ENCODE measurements around the gene DOLPP1. TPM values are rescaled to one million over a fixed set of nuclear protein-coding genes. Genes with fewer than 3 reads are reported as not detected.

The DOLPP1 gene
- total RNA-seq, 1 experiment from 2014 or later, result 24.4 TPM

DNA sequence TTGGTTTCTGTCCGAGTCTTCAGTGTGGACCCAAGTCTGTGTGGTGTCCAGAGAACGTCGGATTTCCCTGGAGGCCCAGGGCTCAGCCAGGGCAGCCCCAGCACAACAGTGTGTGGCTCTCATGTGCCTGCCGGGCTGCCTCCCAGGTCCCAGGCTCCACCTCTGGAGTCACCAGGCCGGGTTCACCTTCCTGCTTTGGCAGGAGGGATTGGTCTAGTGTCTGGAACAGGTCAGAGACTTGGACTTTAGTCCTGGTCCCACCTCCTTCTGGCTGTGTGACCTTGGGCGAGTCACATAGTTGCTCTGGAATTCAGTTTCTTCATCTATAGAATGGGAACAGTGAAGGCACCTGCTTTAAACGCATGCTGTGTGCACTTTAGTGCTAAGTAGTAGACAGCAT lies 3.2 kb downstream of the DOLPP1 start:
- DNase-seq (ENCODE audit: low spot score), result no peak

DNA sequence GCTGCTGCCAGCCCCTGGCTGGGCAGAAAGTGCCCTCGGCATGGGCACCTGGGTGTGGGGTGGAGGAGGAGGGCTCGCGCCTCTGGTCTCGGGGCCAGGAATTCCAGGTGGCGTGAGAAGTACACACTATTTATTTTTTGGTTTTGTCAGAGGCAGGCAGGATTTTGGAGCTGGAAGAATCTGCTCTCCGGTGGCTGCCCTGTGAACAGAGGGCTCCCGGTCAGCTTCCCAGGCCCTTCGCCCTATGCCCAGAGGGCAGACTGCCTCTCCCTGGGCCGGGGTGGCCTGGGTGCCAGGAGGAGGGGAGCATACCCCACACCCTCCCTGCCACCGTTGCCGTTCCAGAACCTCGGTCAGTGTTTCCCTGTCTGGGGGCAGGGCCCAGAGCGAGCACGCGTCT lies 8.3 kb downstream of the DOLPP1 start:
- no peak for DNase-seq (ENCODE audit: low spot score)
- in situ Hi-C loops (cut with HindIII; ENCODE audit: low sequenced_read_pairs), result no loop called here

More for the DNA sequence above, 3.2 kb downstream of the DOLPP1 start:
- in situ Hi-C loops (cut with HindIII; ENCODE audit: low sequenced_read_pairs), result no loop called here

DNA sequence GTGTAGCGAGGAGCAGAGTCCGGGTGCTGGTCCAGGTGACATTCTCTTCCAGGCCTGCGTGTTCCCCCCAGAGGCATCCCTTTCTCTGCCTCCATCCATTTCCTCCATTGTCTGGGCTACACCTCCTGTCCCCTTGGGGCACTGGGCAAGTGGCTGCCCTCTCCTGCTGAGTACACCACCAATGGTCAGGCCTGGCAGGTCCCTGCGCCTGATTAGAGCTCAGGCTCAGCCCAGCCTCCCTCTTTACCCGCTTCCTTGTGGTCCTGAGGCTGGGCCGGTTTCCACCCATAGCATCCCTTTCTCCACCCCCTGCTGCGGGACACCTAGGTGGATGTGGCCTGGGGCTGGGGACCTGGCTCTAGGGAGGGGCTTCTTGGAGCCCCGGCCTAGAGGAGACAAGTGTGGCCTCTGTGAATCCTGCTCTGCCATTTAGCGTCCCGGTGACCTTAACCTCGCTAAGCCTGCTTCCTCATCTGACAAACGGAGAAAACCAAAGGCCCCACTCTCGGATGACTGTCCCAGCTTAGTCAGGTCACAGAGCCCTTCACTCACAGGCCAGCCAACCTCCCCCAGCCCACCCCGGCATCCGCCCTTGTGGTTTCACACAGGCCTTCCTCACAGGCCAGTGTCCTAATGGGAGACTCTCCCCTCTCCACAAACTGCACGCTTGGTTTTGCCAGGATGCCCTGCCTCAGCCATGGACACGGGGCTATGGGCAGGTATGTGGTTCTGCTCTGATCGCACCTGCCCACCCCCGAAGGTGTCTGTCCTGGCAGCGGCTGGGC lies 12.9 kb downstream of the DOLPP1 start:
- in situ Hi-C loops (cut with HindIII; ENCODE audit: low sequenced_read_pairs), result no loop called here
- DNase-seq (ENCODE audit: low spot score), result no peak

DNA sequence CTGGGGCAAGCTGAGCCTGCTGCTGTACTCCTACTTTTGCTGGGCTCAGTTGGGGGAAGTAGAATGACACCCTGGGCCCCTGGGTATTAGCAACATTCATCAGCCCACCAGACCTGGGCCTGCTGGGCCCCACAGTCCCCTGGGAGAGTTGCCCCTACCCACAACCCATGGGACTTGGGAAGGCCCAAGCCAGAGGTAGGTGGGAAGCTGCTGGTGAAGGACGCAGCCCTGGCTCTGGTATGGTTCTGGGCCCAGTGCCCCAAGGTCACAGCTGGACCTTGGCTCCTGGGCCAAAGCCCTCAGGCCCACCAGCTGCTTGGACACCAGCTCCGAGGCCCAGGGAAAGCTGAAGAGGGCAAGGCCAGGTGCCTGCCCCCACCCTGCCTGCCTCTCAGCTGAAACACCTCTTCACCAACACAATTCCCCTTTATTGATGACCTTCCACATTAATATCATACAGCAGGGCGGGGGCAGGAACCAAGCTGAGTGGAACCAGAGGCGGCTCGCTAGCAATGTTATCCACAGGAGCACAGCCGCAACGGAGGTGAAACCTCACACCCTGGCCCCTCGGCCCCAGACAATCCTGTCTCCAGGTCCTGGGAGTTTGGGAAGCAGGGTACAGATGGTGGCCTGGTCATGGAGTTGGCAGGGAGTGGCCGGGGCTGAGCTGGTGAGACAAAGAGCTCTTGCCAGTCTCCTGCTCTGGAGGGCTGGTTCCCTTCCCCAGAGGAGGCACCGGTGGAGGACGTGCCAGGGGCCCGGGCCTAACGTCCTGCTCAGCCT lies 13.7 kb downstream of the DOLPP1 start:
- DNase-seq (ENCODE audit: low spot score), result no peak
- in situ Hi-C loops (cut with HindIII; ENCODE audit: low sequenced_read_pairs), result no loop called here

DNA sequence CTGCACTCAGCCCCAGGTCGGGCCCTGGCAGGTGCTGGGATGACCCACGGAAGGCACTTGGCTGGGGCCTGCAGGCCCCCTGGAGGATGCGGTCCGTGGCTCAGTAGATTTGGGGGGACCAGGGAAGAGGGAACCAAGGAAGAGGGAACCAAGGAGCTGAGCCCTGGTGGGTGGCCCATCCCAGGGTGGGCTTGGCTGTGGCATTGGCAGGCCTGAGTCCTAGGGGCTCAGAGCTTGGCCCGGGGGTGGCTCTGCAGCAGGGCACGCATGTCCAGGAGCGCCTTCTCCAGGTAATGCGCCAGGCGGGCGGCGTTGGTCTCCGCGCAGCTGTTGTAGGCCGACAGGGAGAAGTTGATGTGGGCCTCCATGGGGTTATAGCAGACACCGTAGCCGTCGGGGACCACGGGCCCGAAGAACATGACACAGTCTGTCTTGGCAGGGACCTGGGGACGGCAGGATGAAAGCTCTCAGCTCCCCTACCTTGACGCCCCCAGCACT lies 14.3 kb downstream of the DOLPP1 start:
- in situ Hi-C loops (cut with HindIII; ENCODE audit: low sequenced_read_pairs), result no loop called here
- no peak for DNase-seq (ENCODE audit: low spot score)

DNA sequence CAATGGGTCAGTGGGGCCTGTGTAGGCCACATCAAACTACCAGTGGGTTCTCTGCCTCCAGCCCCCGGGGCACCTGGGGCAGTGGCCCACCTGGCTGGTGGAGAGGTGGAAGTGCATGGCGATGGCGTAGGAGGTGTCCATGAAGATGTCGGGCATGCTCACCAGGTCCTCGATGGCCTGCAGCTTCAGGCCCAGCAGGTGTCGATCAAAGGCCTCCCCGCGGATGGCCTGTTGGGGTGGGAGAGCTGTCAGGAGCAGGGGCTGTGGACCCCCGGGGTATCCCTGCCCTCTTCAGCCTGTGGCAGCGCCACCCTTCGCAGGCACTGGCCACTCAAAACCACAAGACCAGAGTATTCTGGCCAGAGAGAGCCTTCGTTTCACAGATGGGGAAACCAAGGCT lies 15.0 kb downstream of the DOLPP1 start:
- in situ Hi-C loops (cut with HindIII; ENCODE audit: low sequenced_read_pairs), result no loop called here
- no peak for DNase-seq (ENCODE audit: low spot score)

DNA sequence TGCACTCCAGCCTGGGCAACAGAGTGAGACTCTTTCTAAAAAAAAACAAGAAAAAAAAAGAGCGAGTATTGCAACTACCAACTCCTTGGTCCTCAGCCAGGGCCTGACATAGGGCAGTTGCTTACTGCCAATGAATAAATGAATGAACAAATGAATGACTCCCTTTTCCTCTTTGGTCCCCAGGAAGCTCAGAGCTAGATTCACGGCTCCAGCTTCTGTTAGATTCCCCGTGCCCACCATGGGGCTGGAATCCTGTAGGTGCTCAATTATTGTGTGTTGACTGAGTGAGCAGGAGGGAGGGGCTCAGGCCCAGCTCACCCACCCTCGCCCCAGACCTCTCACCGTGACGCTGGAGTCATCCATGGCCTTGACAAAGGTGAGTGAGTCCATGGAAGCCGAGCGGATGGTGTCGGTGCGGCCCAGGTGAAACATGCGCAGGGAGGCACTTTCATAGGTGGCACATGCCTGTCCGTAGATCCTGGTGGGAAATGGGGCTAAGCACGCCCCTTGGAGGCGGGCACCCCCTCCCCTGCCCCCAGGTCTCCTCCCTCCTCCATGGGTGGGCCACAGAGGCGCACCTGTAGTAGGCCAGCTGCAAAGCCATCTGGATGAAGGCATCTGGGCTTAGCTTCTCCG lies 16.9 kb downstream of the DOLPP1 start:
- no peak for DNase-seq (ENCODE audit: low spot score)
- in situ Hi-C loops (cut with HindIII; ENCODE audit: low sequenced_read_pairs), result no loop called here

DNA sequence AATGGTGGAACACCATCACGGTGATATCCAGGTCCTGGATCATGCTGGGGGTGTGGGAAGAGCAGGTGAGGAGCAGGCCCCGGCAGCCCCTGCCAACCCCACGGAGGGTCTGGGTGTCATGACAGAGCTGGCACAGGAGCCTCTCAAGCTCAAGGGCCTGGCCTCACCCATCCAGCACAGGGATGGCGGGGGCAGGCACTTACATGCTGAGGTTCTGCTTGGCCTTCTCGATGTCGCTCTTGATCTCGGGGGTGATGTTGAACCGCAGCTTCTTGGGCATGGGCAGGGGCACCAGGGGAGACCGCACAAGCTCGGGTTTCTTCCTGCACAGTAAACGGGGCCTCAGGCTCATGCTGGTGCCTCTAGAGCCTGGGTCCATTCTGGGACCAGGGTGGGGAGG lies 17.4 kb downstream of the DOLPP1 start:
- no peak for DNase-seq (ENCODE audit: low spot score)
- in situ Hi-C loops (cut with HindIII; ENCODE audit: low sequenced_read_pairs), result no loop called here

DNA sequence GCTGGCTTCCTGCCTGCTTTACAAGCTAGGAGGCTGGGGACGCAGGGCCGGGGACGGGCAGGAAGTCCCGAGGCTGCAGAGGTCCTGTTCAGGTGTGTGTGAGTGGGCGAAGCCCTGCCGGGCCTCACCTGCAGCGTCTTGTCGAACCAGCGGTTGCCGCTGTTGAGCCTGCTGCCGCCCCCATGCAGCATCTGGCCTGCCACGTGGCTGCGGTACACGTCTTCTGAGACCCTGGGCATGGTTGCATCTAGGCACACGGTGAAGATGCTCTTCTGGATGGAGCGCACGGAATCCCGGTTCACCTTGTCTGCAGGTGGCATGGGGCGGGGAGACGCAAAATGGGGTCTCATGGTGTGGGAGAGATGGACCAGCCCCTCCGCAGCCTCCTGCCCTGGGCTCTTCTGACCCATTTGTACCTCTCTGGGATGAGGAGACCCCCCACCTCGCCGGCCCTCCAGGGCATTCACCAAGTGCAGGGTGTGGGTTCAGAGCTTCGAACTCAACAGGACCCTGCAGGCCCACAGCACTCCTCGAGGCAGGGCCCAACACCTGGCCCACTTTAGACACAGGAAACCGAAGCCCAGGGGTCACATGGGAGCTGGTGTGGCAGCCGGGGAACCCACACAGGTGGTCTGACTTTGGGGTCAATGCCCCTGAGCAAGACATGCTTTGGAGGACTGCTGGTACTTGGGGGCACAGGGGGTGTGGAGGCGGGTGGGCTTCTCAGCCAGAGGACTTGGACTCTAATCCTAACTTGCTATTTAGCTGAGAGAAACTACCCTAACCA lies 19.7 kb downstream of the DOLPP1 start:
- in situ Hi-C loops (cut with HindIII; ENCODE audit: low sequenced_read_pairs), result no loop called here
- DNase-seq (ENCODE audit: low spot score), result no peak

DNA sequence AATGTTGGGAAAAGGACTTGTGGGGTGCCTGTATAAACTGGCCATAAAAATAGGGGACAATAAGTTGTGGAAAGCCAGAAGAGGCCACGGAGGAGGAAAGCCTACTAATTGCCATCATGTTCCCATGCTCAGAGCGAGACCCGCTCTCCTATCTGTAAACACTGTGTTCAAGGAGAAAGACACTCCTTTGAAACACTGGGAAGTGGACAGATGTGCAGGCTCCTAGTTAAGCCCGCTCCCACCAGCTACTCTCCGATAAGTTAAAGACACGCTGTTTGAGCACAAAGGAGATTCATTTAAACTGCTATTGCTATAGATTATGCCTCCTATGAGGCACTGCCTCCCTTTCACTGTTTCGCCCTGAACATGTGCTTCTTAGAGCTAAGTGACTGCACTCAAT lies 20.4 kb downstream of the DOLPP1 start:
- no peak for DNase-seq (ENCODE audit: low spot score)
- in situ Hi-C loops (cut with HindIII; ENCODE audit: low sequenced_read_pairs), result no loop called here

DNA sequence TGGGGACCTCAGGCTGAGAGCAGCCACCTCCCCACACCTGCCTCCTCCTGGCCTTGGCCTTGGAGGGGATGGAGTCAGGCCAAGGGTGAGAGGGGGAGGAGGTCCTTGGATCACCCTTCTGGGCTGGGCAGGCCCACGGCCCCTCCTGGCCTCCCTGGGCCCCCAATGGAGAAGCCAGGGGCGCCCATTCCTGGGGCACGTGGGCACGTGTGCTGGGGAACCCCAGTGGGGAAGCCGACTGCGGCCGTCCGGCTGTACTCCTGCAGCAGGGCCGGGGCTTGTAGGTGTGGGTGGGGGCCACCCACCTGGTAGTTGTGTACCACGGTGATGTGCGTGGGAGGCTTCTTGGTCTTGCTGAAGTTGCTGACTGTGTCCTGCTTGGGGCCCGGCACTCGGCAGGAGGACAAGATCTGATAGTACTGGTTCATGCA lies 21.2 kb downstream of the DOLPP1 start:
- in situ Hi-C loops (cut with HindIII; ENCODE audit: low sequenced_read_pairs), result no loop called here
- DNase-seq (ENCODE audit: low spot score), result no peak

DNA sequence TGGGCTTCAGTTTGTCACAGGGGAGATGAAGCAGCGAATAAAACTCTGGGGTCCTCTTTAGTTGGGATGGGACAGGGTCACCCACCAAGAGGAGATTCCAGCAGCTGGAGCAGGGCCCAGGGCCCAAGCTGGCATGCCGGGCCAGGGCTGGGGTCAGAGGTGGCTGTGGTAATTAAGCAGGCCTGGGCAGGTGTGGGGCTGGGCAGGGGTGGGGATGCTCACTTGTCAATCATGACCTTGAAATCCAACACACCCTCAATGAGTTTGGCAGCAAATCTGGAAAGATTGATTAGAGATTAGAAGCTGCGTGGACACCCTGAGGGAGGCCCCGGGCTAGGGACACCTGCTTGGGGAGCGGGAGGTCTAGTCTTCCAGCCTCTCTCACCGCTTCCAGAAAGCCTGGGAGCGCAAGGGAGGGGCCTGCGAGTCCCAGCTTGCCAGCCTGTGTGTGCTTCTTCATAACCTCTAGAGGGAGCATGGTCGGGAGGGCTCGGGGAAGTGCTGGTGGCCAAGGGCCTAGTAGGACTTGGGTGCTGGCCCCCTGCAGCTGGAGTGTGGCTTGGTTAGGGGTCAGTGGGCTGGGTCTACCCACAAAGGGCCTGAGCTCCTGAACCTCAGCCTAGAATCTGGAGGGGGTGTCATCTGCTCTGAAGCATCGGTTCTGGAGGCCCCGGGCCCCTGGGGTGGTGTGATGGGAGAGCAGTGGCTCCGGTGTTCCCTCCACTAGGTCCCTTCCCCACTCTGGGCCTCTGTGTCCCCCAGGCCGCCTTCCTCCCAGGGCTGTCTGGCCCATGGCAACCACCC lies 22.1 kb downstream of the DOLPP1 start:
- DNase-seq (ENCODE audit: low spot score), result peak; percentile 43
- in situ Hi-C loops (cut with HindIII; ENCODE audit: low sequenced_read_pairs), result no loop called here

DNA sequence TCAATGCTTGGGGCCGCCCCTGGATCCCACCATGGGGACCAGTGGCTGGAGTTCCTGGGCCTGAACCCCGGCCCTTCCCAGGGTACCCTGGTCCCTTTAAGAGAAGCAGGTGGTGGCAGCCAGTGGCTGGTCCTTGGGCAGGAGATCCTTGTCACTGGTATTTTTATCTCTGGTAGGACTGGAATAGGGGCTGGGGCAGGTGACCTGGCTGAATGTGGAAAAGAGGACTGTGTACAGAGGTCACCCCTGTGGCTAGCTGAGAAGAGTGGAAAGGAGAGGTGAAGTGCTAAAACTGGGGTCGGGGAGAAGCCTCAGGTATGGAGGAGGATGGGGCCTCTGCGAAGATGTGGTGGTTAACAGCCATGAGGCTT lies 22.7 kb downstream of the DOLPP1 start:
- in situ Hi-C loops (cut with HindIII; ENCODE audit: low sequenced_read_pairs), result no loop called here
- DNase-seq (ENCODE audit: low spot score), result no peak

DNA sequence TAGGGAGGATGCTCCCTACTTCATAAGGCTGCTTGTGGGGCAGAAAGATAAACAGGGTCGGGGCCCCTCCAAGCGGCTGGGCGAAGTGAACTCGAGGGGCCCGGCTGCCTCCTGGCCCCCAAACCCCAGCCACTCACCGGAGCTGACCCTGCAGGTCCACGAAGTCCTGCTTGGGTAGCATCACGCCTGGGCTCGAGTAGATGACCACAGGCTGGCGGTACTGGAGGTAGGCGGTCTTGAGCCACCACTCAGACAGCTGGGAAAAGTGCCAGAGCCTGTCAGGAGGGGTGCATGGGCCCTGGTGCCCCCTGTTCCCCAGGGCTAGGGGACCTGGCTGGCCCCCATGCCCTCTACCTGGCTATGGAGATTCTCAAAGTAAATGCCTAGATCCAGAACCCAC lies 23.1 kb downstream of the DOLPP1 start:
- DNase-seq (ENCODE audit: low spot score), result no peak
- in situ Hi-C loops (cut with HindIII; ENCODE audit: low sequenced_read_pairs), result no loop called here

DNA sequence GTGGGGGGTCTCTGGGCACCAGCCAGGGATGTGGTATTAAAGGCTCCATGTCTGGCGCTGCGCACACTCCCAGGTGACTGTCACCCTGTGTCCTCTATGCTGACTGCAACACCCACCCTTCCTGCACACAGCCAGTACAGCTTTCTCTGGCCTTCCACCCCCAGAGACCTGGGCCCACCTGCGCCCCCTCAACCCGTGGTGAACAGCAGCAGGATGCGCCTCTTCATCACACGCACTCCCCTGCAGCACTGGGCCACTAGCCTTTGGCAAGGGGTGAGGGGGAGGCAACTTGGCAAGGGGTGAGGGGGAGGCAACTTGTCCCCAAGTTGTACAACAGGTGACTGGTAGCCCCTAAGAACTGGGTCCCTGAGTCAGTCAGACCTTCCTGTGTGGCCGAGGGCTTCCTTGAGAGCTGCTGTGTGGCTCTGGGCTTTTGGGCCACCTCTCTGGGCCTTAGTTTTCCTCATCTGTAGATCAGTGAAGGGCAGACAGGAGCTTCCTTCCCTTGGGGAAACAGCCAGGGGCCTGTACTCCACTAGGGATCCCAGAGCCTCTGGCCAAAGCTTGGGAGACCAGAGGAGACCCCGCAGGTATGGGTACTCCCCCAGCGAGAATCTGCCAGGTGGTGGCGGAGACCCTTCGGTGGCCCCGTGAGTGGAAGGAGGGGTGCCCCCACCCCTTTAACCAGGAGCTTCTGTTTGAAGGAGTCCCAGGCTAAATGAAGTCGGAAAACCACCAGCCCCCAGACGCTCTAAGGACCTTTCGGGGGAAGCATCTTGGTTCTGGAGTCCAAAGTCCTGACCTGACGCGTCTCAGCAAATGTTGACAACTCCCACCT lies 25.2 kb downstream of the DOLPP1 start:
- in situ Hi-C loops (cut with HindIII; ENCODE audit: low sequenced_read_pairs), result no loop called here
- no peak for DNase-seq (ENCODE audit: low spot score)

DNA sequence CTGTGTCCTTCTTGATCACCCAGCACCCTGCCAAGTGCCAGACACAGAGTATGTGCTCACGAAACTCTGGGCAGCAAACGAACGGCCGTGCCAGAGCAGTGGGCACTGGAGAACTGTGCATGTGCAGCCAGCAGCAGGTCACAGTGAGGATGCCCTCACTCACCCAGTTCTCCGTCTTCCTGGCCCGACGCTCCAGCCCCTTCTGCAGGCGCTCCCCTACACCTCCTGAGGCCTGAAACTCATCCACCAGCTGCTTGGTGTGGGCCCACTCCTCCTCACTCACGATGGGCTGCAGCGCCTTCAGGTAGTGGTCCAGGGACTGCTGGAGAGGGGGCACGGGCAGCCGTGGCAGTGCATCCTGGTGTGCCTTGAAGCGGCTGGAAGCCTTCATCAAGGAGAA lies 26.7 kb downstream of the DOLPP1 start:
- in situ Hi-C loops (cut with HindIII; ENCODE audit: low sequenced_read_pairs), result no loop called here

DNA sequence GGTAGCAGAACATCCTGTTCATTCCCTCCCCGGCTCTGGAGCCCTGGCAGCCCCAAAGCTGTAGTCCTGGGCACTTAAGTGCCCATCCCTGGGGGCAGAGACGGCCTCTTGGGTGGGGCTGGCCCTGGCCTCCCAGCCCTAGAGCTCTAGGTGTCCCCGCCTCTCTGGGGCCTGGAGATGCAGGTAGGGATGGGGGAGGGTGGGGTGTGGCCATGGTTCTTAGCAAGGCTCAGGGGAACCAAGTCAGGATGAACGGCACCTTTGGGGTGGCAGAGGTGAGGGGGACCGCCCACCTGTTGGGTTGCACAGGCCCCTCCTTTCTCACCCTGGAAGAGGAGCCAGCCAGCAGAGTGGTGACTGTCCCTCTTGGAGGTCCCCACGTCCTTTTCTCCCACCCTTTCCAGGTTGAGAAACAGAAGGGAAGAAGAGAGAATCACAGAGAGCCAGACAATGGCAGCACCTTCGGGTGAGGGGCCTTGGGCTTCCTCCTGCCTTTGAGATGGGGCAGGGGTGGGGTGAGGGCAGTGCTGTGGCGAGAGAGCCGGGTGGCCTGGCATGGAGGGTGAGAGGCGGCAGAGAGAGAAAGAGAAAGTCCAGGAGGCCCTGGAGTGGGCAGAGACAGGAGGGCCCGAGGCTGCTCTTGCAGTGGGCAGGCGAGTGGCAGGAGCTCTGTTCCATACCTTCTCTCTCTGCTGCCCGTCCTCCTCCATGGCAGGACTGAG lies 27.3 kb downstream of the DOLPP1 start:
- in situ Hi-C loops (cut with HindIII; ENCODE audit: low sequenced_read_pairs), result no loop called here
- DNase-seq (ENCODE audit: low spot score), result no peak

More for the DNA sequence above, 26.7 kb downstream of the DOLPP1 start:
- DNase-seq (ENCODE audit: low spot score), result no peak

Data from G401 (cell line).